GM12878 (cell line): Measurements from ENCODE around the gene PSMB3. TPM values are rescaled to one million over a fixed set of nuclear protein-coding genes. Genes with fewer than 3 reads are reported as not detected.
A peak's percentile ranks its signal among the peaks of the same experiment; 100 is the strongest.

Source experiments
- ASH2L ChIP-seq: fragments of 300-600, 200-600 bp; sonication (generic); IDR thresholded peaks from 2 replicates; pipeline ENCODE4 v1.6.1; 2017; ENCODE audit warnings: low read depth, mild to moderate bottlenecking, borderline replicate concordance
- BHLHE40 ChIP-seq, 2 experiments: fragments of 450-650 bp in 1 of 2; IDR thresholded peaks; 2 replicates each; pipeline ENCODE4 v1.6.1; 2011 to 2017; ENCODE audit warnings: low read depth in 2 of 2, borderline replicate concordance in 1 of 2, improper control_type of control experiment in 1 of 2, low read length in 1 of 2, mild to moderate bottlenecking in 1 of 2
- CBFB ChIP-seq: IDR thresholded peaks from 2 replicates; pipeline ENCODE4 v1.6.1; 2016; ENCODE audit warnings: antibody characterized with exemption, low read depth
- CHD1 ChIP-seq: IDR thresholded peaks from 2 replicates; pipeline ENCODE4 v1.6.1; 2012; ENCODE audit warnings: low read depth, low read length, improper control_type of control experiment
- CREM ChIP-seq: IDR thresholded peaks from 2 replicates; pipeline ENCODE4 v1.6.1; 2014; ENCODE audit warnings: antibody characterized with exemption, low read depth
- EP300 ChIP-seq, 2 experiments: fragments of 150-350 bp in 1 of 2; IDR thresholded peaks; 2 replicates each; pipeline ENCODE4 v1.6.1; 2011 to 2012; ENCODE audit warnings: low read depth in 2 of 2, low read length in 2 of 2, borderline replicate concordance in 1 of 2, improper control_type of control experiment in 1 of 2, inconsistent platforms in 1 of 2; ENCODE audit not compliant: control insufficient read depth in 1 of 2
- KLF5 ChIP-seq: fragments of 450-650 bp; IDR thresholded peaks from 2 replicates; pipeline ENCODE4 v1.6.1; 2014; ENCODE audit warnings: mild to moderate bottlenecking; ENCODE audit not compliant: partially characterized antibody
- MAX ChIP-seq: IDR thresholded peaks from 2 replicates; pipeline ENCODE4 v1.6.1; 2012; ENCODE audit warnings: low read depth, low read length, improper control_type of control experiment
- MTA2 ChIP-seq: fragments of 450-650 bp; IDR thresholded peaks from 2 replicates; pipeline ENCODE4 v1.6.1; 2016; ENCODE audit warnings: low read depth, mild to moderate bottlenecking, moderate library complexity
- MXI1 ChIP-seq: fragments of 150-350 bp; IDR thresholded peaks from 2 replicates; pipeline ENCODE4 v1.6.1; 2011; ENCODE audit warnings: low read depth, mild to moderate bottlenecking, inconsistent platforms, low read length, improper control_type of control experiment
- MYC ChIP-seq: IDR thresholded peaks from 2 replicates; pipeline ENCODE4 v1.6.1; 2011; ENCODE audit warnings: mild to moderate bottlenecking, low read length, moderate library complexity, inconsistent platforms; ENCODE audit not compliant: insufficient read depth, insufficient replicate concordance, insufficient read length, severe bottlenecking
- POLR2A ChIP-seq: IDR thresholded peaks from 2 replicates; pipeline ENCODE4 v1.6.1; 2011; ENCODE audit warnings: low read depth, mild to moderate bottlenecking, low read length
- PRDM15 ChIP-seq: fragments of 450-650 bp; formaldehyde crosslinking; IDR thresholded peaks from 2 replicates; pipeline ENCODE4 v1.4.0; 2020; ENCODE audit warnings: mild to moderate bottlenecking, moderate library complexity
- RB1 ChIP-seq: fragments of 450-650 bp; formaldehyde crosslinking; IDR thresholded peaks from 2 replicates; pipeline ENCODE4 v1.6.1; 2017; ENCODE audit warnings: mild to moderate bottlenecking, borderline replicate concordance
- SREBF2 ChIP-seq: IDR thresholded peaks from 2 replicates; pipeline ENCODE4 v1.6.1; 2012; ENCODE audit warnings: mild to moderate bottlenecking, low read length
- SUPT20H ChIP-seq: IDR thresholded peaks from 2 replicates; pipeline ENCODE4 v1.6.1; 2011; ENCODE audit warnings: low read depth, mild to moderate bottlenecking, low read length, moderate library complexity, borderline replicate concordance; ENCODE audit not compliant: control insufficient read depth
- YY1 ChIP-seq: IDR thresholded peaks from 2 replicates; pipeline ENCODE4 v1.6.1; 2011; ENCODE audit warnings: low read depth, mild to moderate bottlenecking, low read length
- ZNF384 ChIP-seq: IDR thresholded peaks from 2 replicates; pipeline ENCODE4 v1.6.1; 2012; ENCODE audit warnings: low read depth, mild to moderate bottlenecking, low read length, improper control_type of control experiment, borderline replicate concordance
- ZNF687 ChIP-seq: fragments of 450-650 bp; IDR thresholded peaks from 2 replicates; pipeline ENCODE4 v1.6.1; 2017; ENCODE audit warnings: mild to moderate bottlenecking, moderate library complexity
- polyA plus RNA-seq, 11 experiments: library from polyadenylated mRNA; depleted of rRNA in 4 of 11; unstranded in 6 of 11; stranded (reverse) in 5 of 11; fragments of >200 nt; fragmentation: Nextera tagmentation in 4 of 11; fragmentation: Illumina TruSeq in 1 of 11; extraction: Ambion mirVana in 4 of 11; extraction: Trizol in 1 of 11; gene quantifications; 1 replicate in 1 of 11; 2 replicates in 10 of 11; pipeline versions ENCODE4 v1.2.1 to v1.2.3, GENCODE V29; 2011 to 2016; ENCODE audit warnings: inconsistent platforms in 2 of 11, missing spikeins in 2 of 11, low read depth in 1 of 11
- total RNA-seq, 4 experiments: library from RNA; depleted of rRNA in 3 of 4; stranded (reverse); fragments of >200 nt in 3 of 4; fragmentation: Illumina TruSeq in 1 of 4; extraction: Trizol in 1 of 4; gene quantifications; 2 replicates each; pipeline versions ENCODE4 v1.2.1 to v1.2.3, GENCODE V29; 2013 to 2021
- TF ChIP-seq, protein P1 (sequence below): fragments of 450-650 bp; IDR thresholded peaks from 2 replicates; pipeline ENCODE4 v1.6.1; 2016; ENCODE audit warnings: mild to moderate bottlenecking

PSMB3 gene
- total and polyA plus RNA-seq, 10 of the 15 experiments (the other 5 are each of a cell fraction or from before 2014, with no cell fraction given): 300 to 2,130 (median 490) TPM

GRCh38 chr17:38751144-38751807 lies 1.3 kb upstream of the PSMB3 start (continued):
- TF ChIP-seq ZNF687 (no peak), ZNF384 (peak; percentile 92), RB1 (no peak), MXI1 (no peak), MAX (no peak), KLF5 (no peak), SREBF2 (no peak), EP300 (IDR thresholded peaks at IDR 0.05; ENCODE audit: borderline replicate concordance in 1 of 2, control insufficient read depth in 1 of 2, low read depth in 2 of 2, low read length in 2 of 2) (peak; percentile 9 to 14; a peak in 1 of 4 replicates), PRDM15 (no peak), POLR2A (no peak), YY1 (no peak), CREM (no peak), MYC (no peak), CBFB (no peak), SUPT20H (no peak), CHD1 (no peak), MTA2 (no peak), BHLHE40 (IDR thresholded peaks at IDR 0.05; ENCODE audit: borderline replicate concordance in 1 of 2, low read depth in 2 of 2, low read length in 1 of 2) (no peak), ASH2L (no peak)
- TF ChIP-seq, protein P1, sequence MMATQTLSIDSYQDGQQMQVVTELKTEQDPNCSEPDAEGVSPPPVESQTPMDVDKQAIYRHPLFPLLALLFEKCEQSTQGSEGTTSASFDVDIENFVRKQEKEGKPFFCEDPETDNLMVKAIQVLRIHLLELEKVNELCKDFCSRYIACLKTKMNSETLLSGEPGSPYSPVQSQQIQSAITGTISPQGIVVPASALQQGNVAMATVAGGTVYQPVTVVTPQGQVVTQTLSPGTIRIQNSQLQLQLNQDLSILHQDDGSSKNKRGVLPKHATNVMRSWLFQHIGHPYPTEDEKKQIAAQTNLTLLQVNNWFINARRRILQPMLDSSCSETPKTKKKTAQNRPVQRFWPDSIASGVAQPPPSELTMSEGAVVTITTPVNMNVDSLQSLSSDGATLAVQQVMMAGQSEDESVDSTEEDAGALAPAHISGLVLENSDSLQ: 0 out of 2 replicates have a peak, but pooled peaks have one; percentile 14
